ENCODE measurements around the gene ROBO1. TPM values are rescaled to one million over a fixed set of nuclear protein-coding genes. Genes with fewer than 3 reads are reported as not detected.
"Not testable (repeated sequence)": the region's sequence is repeated elsewhere in the genome, so short reads cannot be mapped to it uniquely, and the experiment has no call there.

Gene ROBO1
- total RNA-seq, 1 experiment from 2014 or later: 67.6 TPM

DNA sequence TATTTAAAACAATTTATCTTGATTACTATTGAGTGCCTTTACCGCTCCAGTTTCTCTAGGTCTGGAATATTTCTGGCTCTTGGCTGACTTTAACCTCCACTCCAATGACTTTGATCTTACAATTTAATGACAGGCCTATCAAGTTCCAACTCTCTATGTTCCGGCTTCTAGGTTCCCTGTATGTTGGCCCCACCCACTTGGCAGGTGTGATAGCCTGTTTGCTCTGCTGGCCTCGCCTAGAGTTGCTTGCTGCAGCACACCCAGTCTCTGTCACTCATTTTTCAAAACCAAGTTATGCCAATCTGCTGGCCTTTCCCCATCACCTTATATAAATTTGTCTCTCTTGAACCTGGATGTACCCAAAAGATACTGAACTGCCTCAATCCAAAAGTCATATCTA, 428.0 kb downstream of the ROBO1 start:
- H3K27ac ChIP-seq (ENCODE audit: low read depth, low read length, poor library complexity, severe bottlenecking): no peak overlapping the region
- intact Hi-C loops (cut with micrococcal nuclease; ENCODE audit: unreplicated experiment): no loop called here
- no peak for TF ChIP-seq EZH2 (IDR thresholded peaks at IDR 0.05; ENCODE audit: borderline replicate concordance, low read depth, low read length, poor library complexity, severe bottlenecking)
- no peaks in the 10 kb centered on the region for H3K4me1 ChIP-seq (ENCODE audit: insufficient read depth, low read length, poor library complexity, severe bottlenecking)
- POLR2A ChIA-PET (ENCODE audit: low non-redundant PET): no interaction called here
- no peaks in the 10 kb centered on the region for H3K27me3 ChIP-seq (replicated peaks; ENCODE audit: insufficient read depth, low read depth, low read length, poor library complexity)
- no peaks in the 10 kb centered on the region for H3K9me3 ChIP-seq (ENCODE audit: low read depth, low read length, poor library complexity, severe bottlenecking)
- CTCF ChIA-PET: no interaction called here
- no peak overlapping the region for H3K4me3 ChIP-seq (ENCODE audit: low read depth, low read length, poor library complexity, severe bottlenecking)
- no peak for DNase-seq (ENCODE audit: low spot score)
- H3K36me3 ChIP-seq (ENCODE audit: insufficient read depth, low read length, poor library complexity, severe bottlenecking): no peaks in the 10 kb centered on the region
- no TSS peak for BruUV-seq (replicated peaks)

DNA sequence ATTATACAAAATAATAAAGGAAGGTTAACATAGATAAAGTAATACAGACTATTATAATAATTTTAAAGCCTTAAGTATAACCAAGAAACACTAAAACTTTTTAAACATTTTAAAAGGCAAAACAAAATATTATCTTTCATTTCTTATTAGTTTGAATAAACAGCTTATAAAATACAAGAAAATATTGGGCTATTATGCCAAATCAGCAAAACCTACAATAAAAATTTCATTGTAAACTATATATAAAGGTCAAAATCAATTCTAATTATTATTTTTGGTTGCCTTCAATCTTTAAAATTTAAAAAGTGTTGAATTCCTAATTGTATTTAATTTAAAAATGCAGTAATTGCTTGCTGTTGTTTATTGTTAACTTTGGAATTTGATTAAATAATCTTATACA, 430.0 kb downstream of the ROBO1 start:
- Histone ChIP-seq H3K27ac (ENCODE audit: low read depth, low read length, poor library complexity, severe bottlenecking) (no peak overlapping the region), H3K36me3 (ENCODE audit: insufficient read depth, low read length, poor library complexity, severe bottlenecking) (no peaks in the 10 kb centered on the region), H3K4me1 (ENCODE audit: insufficient read depth, low read length, poor library complexity, severe bottlenecking) (no peaks in the 10 kb centered on the region), H3K9me3 (ENCODE audit: low read depth, low read length, poor library complexity, severe bottlenecking) (no peaks in the 10 kb centered on the region), H3K4me3 (ENCODE audit: low read depth, low read length, poor library complexity, severe bottlenecking) (no peak overlapping the region), H3K27me3 (replicated peaks; ENCODE audit: insufficient read depth, low read depth, low read length, poor library complexity) (no peaks in the 10 kb centered on the region)
- TF ChIP-seq, protein P1, sequence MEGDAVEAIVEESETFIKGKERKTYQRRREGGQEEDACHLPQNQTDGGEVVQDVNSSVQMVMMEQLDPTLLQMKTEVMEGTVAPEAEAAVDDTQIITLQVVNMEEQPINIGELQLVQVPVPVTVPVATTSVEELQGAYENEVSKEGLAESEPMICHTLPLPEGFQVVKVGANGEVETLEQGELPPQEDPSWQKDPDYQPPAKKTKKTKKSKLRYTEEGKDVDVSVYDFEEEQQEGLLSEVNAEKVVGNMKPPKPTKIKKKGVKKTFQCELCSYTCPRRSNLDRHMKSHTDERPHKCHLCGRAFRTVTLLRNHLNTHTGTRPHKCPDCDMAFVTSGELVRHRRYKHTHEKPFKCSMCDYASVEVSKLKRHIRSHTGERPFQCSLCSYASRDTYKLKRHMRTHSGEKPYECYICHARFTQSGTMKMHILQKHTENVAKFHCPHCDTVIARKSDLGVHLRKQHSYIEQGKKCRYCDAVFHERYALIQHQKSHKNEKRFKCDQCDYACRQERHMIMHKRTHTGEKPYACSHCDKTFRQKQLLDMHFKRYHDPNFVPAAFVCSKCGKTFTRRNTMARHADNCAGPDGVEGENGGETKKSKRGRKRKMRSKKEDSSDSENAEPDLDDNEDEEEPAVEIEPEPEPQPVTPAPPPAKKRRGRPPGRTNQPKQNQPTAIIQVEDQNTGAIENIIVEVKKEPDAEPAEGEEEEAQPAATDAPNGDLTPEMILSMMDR (conservative IDR thresholded peaks at IDR 0.05; ENCODE audit: low read depth, low read length): no peak
- no peak for TF ChIP-seq EZH2 (IDR thresholded peaks at IDR 0.05; ENCODE audit: borderline replicate concordance, low read depth, low read length, poor library complexity, severe bottlenecking)
- CTCF ChIA-PET: interaction anchor here (1.1 kb wide), 1 partner anchor 251 kb away, joined by 3 read pairs; no protein-coding TSS in a partner anchor
- intact Hi-C loops (cut with micrococcal nuclease; ENCODE audit: unreplicated experiment): no loop called here
- no TSS peak for BruUV-seq (replicated peaks)
- DNase-seq (ENCODE audit: low spot score): no peak
- POLR2A ChIA-PET (ENCODE audit: low non-redundant PET): no interaction called here

DNA sequence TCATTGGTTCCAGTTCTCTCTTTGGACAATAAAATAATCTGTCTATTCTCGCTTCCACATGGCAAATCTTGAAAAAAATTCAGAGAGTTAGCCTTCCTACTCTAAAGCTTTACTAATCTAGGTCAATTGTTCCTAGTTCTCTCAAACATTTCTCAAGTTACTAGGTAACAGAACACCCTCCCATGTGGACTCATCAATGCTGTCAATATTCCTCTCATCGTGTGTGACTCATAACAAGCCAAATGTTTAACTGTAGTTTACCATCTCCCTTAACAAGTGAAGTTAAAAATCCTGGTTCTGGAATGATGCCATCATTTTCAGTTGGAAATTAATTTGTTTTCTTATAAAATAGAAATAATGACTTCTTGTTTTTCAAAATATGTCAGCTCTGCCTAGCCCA, 438.6 kb downstream of the ROBO1 start:
- POLR2A ChIA-PET (ENCODE audit: low non-redundant PET): no interaction called here
- CTCF ChIA-PET: no interaction called here
- no peaks in the 10 kb centered on the region for H3K36me3 ChIP-seq (ENCODE audit: insufficient read depth, low read length, poor library complexity, severe bottlenecking)
- H3K9me3 ChIP-seq (ENCODE audit: low read depth, low read length, poor library complexity, severe bottlenecking): no peaks in the 10 kb centered on the region
- no peak overlapping the region for H3K4me3 ChIP-seq (ENCODE audit: low read depth, low read length, poor library complexity, severe bottlenecking)
- no peaks in the 10 kb centered on the region for H3K27me3 ChIP-seq (replicated peaks; ENCODE audit: insufficient read depth, low read depth, low read length, poor library complexity)
- intact Hi-C loops (cut with micrococcal nuclease; ENCODE audit: unreplicated experiment): no loop called here
- no peak for DNase-seq (ENCODE audit: low spot score)
- no TSS peak for BruUV-seq (replicated peaks)
- H3K4me1 ChIP-seq (ENCODE audit: insufficient read depth, low read length, poor library complexity, severe bottlenecking): no peaks in the 10 kb centered on the region
- TF ChIP-seq EZH2 (IDR thresholded peaks at IDR 0.05; ENCODE audit: borderline replicate concordance, low read depth, low read length, poor library complexity, severe bottlenecking): no peak
- TF ChIP-seq, protein P1 (conservative IDR thresholded peaks at IDR 0.05; ENCODE audit: low read depth, low read length): no peak
- no peak overlapping the region for H3K27ac ChIP-seq (ENCODE audit: low read depth, low read length, poor library complexity, severe bottlenecking)

DNA sequence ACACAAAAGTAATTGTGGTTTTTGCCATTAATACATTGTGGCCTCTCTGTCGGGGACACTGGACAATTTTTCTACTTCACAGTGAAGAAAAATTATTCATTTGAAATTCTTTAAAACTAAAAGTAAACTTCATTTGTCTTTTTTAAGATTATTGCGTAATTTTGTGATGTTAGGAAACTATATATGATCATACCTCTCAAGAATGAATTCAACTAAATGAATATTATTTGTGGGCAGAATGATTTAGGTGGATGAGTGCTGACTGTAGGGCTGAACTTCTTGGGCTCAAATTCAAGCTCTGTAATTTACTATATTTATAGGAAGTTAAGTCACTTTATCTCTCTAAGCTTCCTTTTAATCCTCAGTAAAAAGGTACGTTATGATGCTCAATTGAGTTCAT, 441.2 kb downstream of the ROBO1 start:
- ChIA-PET POLR2A (ENCODE audit: low non-redundant PET) (no interaction called here), CTCF (no interaction called here)
- TF ChIP-seq EZH2 (IDR thresholded peaks at IDR 0.05; ENCODE audit: borderline replicate concordance, low read depth, low read length, poor library complexity, severe bottlenecking): no peak
- TF ChIP-seq, protein P1 (conservative IDR thresholded peaks at IDR 0.05; ENCODE audit: low read depth, low read length): no peak
- no peak for DNase-seq (ENCODE audit: low spot score)
- H3K9me3 ChIP-seq (ENCODE audit: low read depth, low read length, poor library complexity, severe bottlenecking): no peaks in the 10 kb centered on the region
- intact Hi-C loops (cut with micrococcal nuclease; ENCODE audit: unreplicated experiment): no loop called here
- no peak overlapping the region for H3K4me3 ChIP-seq (ENCODE audit: low read depth, low read length, poor library complexity, severe bottlenecking)
- H3K36me3 ChIP-seq (ENCODE audit: insufficient read depth, low read length, poor library complexity, severe bottlenecking): no peaks in the 10 kb centered on the region
- no peak overlapping the region for H3K27ac ChIP-seq (ENCODE audit: low read depth, low read length, poor library complexity, severe bottlenecking)
- no TSS peak for BruUV-seq (replicated peaks)
- no peaks in the 10 kb centered on the region for H3K4me1 ChIP-seq (ENCODE audit: insufficient read depth, low read length, poor library complexity, severe bottlenecking)
- H3K27me3 ChIP-seq (replicated peaks; ENCODE audit: insufficient read depth, low read depth, low read length, poor library complexity): no peaks in the 10 kb centered on the region

DNA sequence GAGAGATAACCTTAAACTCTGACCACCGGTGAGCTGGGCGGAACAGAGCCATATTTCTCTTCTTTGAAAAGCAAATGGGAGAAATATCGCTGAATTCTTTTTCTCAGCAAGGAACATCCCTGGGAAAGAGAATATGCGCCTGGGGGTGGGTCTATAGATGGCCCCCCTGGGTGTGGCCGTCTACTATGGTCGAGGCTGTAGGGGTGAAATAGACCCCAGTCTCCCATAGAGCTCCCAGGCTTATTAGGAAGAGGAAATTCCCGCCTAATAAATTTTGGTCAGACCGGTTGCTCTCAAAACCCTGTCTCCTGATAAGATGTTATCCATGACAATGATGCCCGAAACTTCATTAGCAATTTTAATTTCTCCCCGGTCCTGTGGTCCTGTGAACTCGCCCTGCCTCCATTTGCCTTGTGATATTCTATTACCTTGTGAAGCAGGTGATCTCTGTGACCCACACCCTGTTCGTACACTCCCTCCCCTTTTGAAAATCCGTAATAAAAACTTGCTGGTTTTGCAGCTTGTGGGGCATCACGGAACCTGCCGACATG, 441.9 kb downstream of the ROBO1 start:
- H3K36me3 ChIP-seq (ENCODE audit: insufficient read depth, low read length, poor library complexity, severe bottlenecking); CTCF ChIA-PET; H3K9me3 ChIP-seq (ENCODE audit: low read depth, low read length, poor library complexity, severe bottlenecking); H3K27me3 ChIP-seq (replicated peaks; ENCODE audit: insufficient read depth, low read depth, low read length, poor library complexity); BruUV-seq (replicated peaks); H3K27ac ChIP-seq (ENCODE audit: low read depth, low read length, poor library complexity, severe bottlenecking); H3K4me1 ChIP-seq (ENCODE audit: insufficient read depth, low read length, poor library complexity, severe bottlenecking); H3K4me3 ChIP-seq (ENCODE audit: low read depth, low read length, poor library complexity, severe bottlenecking); POLR2A ChIA-PET (ENCODE audit: low non-redundant PET); DNase-seq (ENCODE audit: low spot score); intact Hi-C loops (cut with micrococcal nuclease; ENCODE audit: unreplicated experiment): not testable (repeated sequence)

Data from A673 (cell line).